Natural killer cell treated with Interleukin-12 subunit alpha and Interleukin-12 subunit beta and Interleukin-15 and Interleukin-18, amount 100 ng/mL, for 72 hours (primary cell): ENCODE results near the gene UXS1. TPM values are rescaled to one million over a fixed set of nuclear protein-coding genes. Genes with fewer than 3 reads are reported as not detected.

Source experiments
- ATAC-seq, 2 donors: fragments of 150-1000 bp; cut with Tn5 transposase in 1 of 2; sonication (Bioruptor Pico), chemical (Tn5 transposase) in 1 of 2; 2 replicates each; pipeline ENCODE4 v1.10.0; 2021
- DNase-seq: peaks from one replicate; pipeline ENCODE4 v3.0.0; 2022; ENCODE audit warnings: low spot score
- H3K27ac Mint-ChIP-seq, 2 donors: 1 replicate in 1 of 2; 2 replicates in 1 of 2; pipeline ENCODE4 v1.8.0; 2022; ENCODE audit warnings: mixed read lengths in 2 of 2, mild to moderate bottlenecking in 1 of 2, moderate library complexity in 1 of 2
- H3K27me3 Mint-ChIP-seq, 2 donors: 1 replicate in 1 of 2; 2 replicates in 1 of 2; pipeline ENCODE4 v1.8.0; 2022; ENCODE audit warnings: mixed read lengths in 2 of 2
- H3K36me3 Mint-ChIP-seq: one replicate; pipeline ENCODE4 v1.8.0; 2022; ENCODE audit warnings: mixed read lengths
- H3K4me1 Mint-ChIP-seq, 2 donors: 1 replicate in 1 of 2; 2 replicates in 1 of 2; pipeline ENCODE4 v1.8.0; 2022; ENCODE audit warnings: low read depth in 2 of 2, mixed read lengths in 2 of 2, mild to moderate bottlenecking in 1 of 2
- H3K4me3 Mint-ChIP-seq: one replicate; pipeline ENCODE4 v1.8.0; 2022; ENCODE audit warnings: mixed read lengths
- H3K9me3 Mint-ChIP-seq: 2 replicates; pipeline ENCODE4 v1.8.0; 2022; ENCODE audit warnings: mixed read lengths
- total RNA-seq, 2 donors: library from RNA; stranded (reverse); gene quantifications; one replicate each; pipeline ENCODE4 v1.2.3, GENCODE V29; 2022

The UXS1 gene
- total RNA-seq, 2 donors from 2014 or later = 104 to 116 TPM

DNA sequence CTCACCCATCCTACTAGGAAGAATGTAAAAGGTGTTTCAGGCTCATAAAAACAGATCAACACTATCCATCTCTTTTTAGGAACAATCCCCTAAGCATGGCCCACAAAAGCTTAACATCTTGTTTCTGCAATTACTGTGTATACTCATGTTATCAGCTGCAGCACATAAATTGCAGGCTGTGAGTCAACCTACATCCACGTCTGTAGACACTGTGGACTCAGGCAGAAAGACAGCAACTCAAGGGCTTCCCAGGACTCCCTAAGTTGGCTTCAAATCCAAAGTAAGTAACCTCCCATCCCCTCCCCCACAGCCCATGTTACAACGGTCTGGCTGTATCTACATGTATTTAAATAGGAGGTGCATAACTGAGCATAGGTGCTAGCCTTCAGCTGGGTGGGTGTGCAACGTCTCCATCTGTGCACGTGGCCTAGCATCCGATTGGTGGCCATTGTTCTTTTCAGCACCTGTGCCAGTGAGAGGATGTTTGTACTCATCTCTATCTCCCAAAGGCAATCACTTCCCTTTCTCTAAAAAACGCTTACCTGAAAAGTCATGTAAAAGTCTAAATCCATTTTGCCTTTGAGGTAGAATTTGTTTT lies 30.1 kb downstream of the UXS1 start:
- DNase-seq (no peak), ATAC-seq (no peak)
- H3K27ac Mint-ChIP-seq = peak overlapping the region; percentile 17 to 60
- peaks cover 36 to 43% of the 10 kb centered on the region in 2 donors for H3K4me1 Mint-ChIP-seq
- peaks cover 14% of the 10 kb centered on the region for H3K36me3 Mint-ChIP-seq
- H3K4me3 Mint-ChIP-seq = no peak overlapping the region
- H3K9me3 Mint-ChIP-seq = no peaks in the 10 kb centered on the region
- H3K27me3 Mint-ChIP-seq = no peaks in the 10 kb centered on the region

DNA sequence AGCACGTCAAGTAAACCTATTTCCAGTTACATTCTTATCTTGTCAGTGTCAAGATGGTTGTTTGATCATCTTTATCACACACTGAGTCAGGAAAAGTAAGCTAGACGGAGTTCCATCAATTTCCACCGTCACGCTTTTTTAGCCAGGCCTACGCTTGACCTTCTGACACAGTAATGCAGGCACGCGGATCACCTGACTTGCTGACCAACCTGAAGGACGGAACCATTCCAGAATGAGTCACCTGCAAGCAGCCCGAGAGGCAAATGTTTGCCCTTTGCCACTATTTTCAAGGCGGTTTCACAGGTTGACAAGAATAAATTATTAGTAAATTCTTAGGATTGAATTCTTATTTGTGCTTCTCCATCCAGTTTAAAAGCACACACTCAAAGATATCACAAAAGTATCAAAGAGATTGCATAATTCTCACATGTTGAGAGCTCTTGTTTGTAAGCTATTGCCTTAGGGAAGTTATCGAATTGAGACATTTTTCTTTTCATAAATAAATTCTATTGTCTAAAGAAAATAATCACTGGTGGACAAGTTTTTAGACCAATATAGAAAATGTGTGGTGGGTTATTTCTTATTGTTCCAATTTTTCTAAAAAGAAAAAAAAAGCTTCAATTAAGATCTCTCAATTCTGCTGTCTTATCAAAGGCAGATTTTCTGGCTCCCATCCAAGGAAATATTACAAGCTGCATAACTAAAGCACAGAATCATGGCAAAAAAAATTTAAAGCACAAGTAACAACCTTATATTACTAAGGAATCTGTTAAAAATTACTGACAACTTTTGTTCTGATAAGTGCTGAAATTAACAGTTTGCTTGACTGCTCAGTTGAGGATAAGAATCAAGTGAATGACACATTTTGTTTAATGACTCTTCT lies 31.9 kb downstream of the UXS1 start:
- peaks cover 31% of the 10 kb centered on the region for H3K36me3 Mint-ChIP-seq
- peak overlapping the region; percentile 94 to 95 for H3K27ac Mint-ChIP-seq
- H3K27me3 Mint-ChIP-seq = no peaks in the 10 kb centered on the region
- no peak for ATAC-seq
- no peak for DNase-seq
- peaks cover 51 to 61% of the 10 kb centered on the region in 2 donors for H3K4me1 Mint-ChIP-seq
- no peaks in the 10 kb centered on the region for H3K9me3 Mint-ChIP-seq
- peak overlapping the region; percentile 91 for H3K4me3 Mint-ChIP-seq

DNA sequence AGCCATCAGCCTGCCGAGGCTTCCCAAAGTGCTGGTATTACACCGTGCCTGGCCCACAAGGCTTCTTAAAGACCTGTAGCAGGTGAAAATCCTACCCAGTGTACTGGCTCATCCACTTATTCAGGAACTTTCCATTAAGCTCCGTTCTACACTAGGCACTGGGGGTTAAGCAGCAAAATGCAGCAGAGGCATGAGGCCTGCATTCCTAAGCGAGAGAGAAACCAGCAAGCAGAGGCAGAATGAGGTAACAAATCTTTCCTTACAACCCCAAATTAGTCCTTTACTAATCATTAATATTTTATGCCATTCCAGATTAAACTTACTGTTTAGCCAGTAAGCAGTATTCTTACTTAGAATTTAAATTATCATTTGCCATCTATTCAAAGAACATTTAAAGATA lies 32.8 kb downstream of the UXS1 start:
- DNase-seq (no peak), ATAC-seq (no peak)
- H3K27me3 Mint-ChIP-seq = no peaks in the 10 kb centered on the region
- peak overlapping the region; percentile 91 for H3K4me3 Mint-ChIP-seq
- H3K9me3 Mint-ChIP-seq = no peaks in the 10 kb centered on the region
- peak overlapping the region; percentile 94 to 95 for H3K27ac Mint-ChIP-seq
- peaks cover 36% of the 10 kb centered on the region for H3K36me3 Mint-ChIP-seq
- peaks cover 54 to 66% of the 10 kb centered on the region in 2 donors for H3K4me1 Mint-ChIP-seq

DNA sequence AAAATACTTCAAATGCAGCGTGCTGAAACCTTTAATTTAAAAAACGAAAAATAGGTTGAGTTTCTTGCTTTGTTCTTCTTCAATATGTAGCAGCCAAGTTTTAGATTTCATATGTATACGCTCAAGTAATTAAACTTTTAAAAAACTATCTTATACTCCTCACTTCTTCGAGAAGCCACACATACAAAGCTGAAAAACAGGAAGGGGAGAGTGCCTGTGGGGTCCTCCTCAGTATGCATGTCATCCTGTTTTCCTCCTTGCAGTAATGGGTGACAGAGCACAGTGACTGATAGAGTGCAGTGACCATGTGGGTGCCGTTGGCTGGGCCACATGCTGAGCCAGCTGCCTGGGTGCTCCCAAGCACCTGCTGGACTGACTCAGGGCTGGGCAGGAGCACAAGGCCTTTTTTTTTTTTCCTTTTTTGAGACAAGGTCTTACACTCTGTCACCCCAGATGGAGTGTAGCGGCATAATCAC lies 33.3 kb downstream of the UXS1 start:
- Mint-ChIP-seq H3K27ac (peak overlapping the region; percentile 94 to 95), H3K36me3 (peaks cover 41% of the 10 kb centered on the region), H3K4me1 (peaks cover 58 to 71% of the 10 kb centered on the region in 2 donors), H3K4me3 (peak overlapping the region; percentile 91), H3K27me3 (no peaks in the 10 kb centered on the region), H3K9me3 (no peaks in the 10 kb centered on the region)
- peak; percentile 81 to 87 for ATAC-seq
- no peak for DNase-seq

DNA sequence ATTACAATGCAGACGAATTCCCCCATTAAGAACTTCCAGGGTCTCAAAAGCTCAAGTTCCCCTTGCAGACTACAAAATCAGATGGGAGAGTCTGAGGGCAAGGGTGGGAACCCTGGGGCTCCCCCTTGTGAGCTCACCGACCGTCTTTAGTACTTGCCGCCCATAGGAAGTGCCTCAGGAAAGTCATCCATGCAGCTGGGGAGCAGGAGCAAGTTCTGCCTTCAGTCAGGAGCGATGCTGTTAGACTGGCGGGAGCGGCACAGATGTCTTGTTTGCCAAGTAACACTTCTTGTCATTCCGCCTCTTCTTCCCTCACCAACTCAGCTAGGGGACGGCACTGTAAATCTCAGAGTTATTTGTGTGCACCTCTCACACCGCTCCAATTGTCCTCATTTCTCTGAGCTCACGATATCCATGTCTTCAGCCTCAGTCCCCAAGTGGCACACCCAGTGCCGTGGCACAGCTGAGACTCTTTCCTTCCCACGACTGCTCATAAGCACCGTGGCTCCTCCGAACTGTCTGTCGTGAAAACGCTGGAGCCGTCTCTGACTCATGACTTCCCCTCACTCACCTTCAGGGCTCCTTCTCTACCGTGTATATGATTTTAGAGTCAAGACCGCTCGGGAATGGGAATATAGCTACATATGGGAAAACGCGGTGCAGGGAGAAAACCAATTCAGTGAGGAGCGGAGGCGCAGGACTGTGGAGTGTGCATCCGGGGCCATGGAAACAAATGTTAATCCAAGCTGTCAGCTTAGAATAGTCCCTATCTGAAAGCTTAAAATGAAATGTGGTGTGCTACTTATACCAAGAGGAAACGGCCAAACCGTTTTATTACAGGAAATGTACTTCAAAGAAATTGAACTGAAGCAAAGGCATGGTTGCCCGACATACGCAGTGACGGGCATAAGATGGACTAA lies 34.0 kb downstream of the UXS1 start:
- Mint-ChIP-seq H3K27ac (peak overlapping the region; percentile 94 to 95), H3K4me3 (peak overlapping the region; percentile 91), H3K27me3 (no peaks in the 10 kb centered on the region), H3K36me3 (peaks cover 48% of the 10 kb centered on the region), H3K4me1 (peaks cover 58 to 75% of the 10 kb centered on the region in 2 donors), H3K9me3 (no peaks in the 10 kb centered on the region)
- ATAC-seq (peak; percentile 83 to 84), DNase-seq (no peak)

DNA sequence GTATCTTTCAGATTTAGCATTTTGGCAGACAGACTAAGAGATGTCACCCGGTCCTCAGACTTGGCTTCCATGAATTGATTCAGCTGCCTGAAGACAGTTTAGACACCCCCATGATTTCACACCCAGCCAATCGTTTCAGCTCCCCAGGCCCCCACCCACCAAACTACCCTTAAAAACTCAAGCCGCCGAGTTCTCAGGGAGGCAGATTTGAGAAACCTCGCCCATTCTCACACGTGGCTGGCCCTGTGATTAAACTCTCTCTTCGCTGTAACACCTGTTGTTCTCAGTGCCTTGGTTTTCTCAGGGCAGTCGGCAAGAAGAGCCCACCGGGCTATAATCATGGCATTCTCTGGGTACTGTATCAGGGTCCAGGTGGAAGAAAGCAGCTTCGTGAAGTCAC lies 35.2 kb downstream of the UXS1 start:
- H3K4me1 Mint-ChIP-seq = peaks cover 48 to 66% of the 10 kb centered on the region in 2 donors
- peak in 1 of 2 donors; percentile 14 for ATAC-seq
- H3K4me3 Mint-ChIP-seq = peak overlapping the region; percentile 91

DNA sequence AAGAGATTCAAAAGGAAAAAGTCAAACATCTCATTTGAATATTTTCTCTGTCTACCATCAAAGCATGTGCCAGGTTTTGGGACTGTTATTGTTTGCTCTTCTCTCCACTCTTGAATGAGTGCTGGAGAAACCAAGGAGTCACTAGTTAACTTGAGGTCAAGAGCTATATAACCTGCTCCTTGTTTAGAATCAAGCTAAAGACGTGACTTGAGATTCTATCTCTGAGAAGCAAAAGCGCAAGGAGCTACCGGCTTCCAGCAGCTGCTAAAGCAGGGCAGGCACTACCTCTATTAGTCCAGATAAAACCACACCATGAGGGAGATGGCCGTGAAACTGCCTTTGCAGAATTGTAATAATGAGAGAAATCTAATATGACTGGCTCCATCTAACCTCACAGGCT lies 36.0 kb downstream of the UXS1 start:
- Mint-ChIP-seq H3K36me3 (peaks cover 58% of the 10 kb centered on the region), H3K27me3 (no peaks in the 10 kb centered on the region), H3K4me1 (peaks cover 52 to 67% of the 10 kb centered on the region in 2 donors), H3K9me3 (no peaks in the 10 kb centered on the region), H3K4me3 (peak overlapping the region; percentile 91), H3K27ac (peak overlapping the region; percentile 94 to 95)
- ATAC-seq (no peak), DNase-seq (no peak)

More for the DNA sequence above, 35.2 kb downstream of the UXS1 start:
- H3K36me3 Mint-ChIP-seq = peaks cover 53% of the 10 kb centered on the region
- peak overlapping the region; percentile 94 to 95 for H3K27ac Mint-ChIP-seq
- no peak for DNase-seq
- H3K9me3 Mint-ChIP-seq = no peaks in the 10 kb centered on the region
- no peaks in the 10 kb centered on the region for H3K27me3 Mint-ChIP-seq

DNA sequence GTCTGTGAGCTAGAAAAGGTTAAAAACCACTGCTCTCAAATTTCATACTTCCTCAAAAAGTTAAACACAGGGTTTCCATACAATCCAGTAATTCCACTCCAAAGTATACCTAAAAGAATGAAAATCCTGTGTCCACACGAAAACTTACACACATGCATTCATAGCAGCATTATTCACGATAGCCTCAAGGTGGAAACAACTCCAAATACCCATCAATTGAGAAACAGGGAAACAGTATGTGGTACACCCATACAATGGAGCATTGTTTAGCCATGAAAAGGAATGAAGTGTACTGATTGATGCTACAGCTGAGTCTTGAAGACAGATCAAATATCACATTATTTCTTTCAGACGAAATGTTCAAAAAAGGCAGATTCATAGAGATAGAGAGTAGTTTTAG lies 36.7 kb downstream of the UXS1 start:
- peaks cover 60% of the 10 kb centered on the region for H3K36me3 Mint-ChIP-seq
- H3K4me3 Mint-ChIP-seq = peak overlapping the region; percentile 57
- H3K27me3 Mint-ChIP-seq = no peaks in the 10 kb centered on the region
- peak overlapping the region; percentile 94 to 95 for H3K27ac Mint-ChIP-seq
- DNase-seq (no peak), ATAC-seq (no peak)
- H3K4me1 Mint-ChIP-seq = peaks cover 57 to 68% of the 10 kb centered on the region in 2 donors
- H3K9me3 Mint-ChIP-seq = no peaks in the 10 kb centered on the region

DNA sequence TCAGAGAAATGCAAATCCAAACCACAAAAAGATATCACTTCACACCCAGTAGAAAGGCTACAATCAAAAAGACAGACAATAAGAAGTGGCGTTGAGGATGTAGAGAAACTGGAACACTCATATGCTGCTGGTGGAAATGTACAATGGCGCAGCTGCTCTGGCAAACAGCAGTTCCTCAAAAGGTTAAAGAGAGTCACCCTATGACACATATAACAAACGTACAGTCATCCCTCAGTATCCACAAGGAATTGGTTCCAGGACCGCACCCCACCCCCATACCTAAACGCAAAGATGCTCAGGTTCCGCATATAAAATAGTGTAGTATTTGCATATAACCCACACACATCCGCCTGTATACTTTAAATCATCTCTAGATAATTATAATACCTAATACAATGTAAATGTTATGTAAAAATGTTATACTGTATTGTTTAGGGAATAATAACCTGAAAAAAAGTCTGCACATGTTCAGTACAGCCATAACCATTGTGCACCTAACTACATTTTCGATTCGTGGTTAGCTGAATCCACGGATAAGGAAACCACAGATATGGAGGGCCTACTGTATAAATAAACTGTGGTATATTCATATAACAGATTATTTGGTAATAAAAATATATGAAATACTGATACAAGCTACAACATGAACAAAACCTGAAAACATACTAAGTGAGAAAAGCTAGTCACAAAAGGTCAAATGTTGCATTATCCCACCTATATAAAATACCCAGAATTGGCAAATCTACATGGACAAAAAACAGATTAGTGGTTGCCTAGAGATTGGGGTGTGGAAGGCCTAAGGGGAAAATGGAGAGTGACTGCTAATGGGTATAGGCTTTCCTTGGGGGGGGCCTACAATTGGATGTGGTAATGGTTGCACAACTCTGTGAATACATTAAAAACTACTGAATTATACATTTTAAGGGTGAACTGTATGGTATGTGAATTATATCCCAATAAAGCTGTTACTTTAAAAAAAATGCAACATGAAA lies 37.5 kb downstream of the UXS1 start:
- no peak for ATAC-seq
- H3K4me1 Mint-ChIP-seq = peaks cover 55 to 64% of the 10 kb centered on the region in 2 donors
- H3K4me3 Mint-ChIP-seq = no peak overlapping the region
- DNase-seq = no peak
- H3K27ac Mint-ChIP-seq = peak overlapping the region in 1 of 2 donors; percentile 94
- no peaks in the 10 kb centered on the region for H3K27me3 Mint-ChIP-seq
- H3K9me3 Mint-ChIP-seq = no peaks in the 10 kb centered on the region
- H3K36me3 Mint-ChIP-seq = peaks cover 67% of the 10 kb centered on the region

DNA sequence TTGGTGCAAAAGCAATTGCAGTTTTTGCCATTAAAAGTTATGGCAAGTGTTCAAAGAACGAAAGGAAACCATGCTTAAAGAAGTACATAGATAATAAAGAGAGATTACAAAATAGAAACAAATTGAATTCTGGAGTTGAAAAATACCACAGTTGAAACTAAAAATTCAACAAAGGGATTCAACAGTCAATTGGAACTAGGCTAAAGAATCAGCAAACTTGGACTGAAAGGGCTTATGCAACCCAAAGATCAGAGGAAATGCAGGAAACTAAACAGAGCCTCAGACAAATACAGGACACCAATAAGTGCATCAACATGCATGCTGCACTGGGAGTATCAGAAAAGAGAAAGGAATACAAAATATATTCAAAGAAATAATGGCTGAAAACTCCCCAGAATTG lies 40.3 kb downstream of the UXS1 start:
- ATAC-seq = no peak

DNA sequence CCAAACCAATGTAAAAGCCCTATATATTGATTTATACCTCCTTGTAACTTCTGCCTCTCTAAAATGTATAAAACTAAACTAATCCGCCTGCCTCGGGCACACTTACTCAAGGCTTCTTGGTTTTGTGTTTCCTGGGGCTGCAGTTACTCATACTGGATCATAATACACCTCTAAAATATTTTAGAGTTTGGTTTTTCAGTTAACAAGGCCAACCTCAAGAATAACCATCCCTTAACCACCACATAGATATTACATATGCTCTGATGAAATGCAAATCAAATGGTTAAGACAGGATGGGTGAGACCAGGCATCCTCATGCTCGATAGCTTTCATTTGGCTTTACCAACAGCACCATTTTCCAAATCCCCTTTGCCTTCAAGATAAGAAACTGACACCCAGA lies 46.4 kb downstream of the UXS1 start:
- H3K4me3 Mint-ChIP-seq = peak overlapping the region; percentile 78
- H3K27ac Mint-ChIP-seq = peak overlapping the region; percentile 91 to 94
- H3K9me3 Mint-ChIP-seq = no peaks in the 10 kb centered on the region
- peaks cover 39% of the 10 kb centered on the region for H3K36me3 Mint-ChIP-seq
- ATAC-seq (peak; percentile 75 to 77), DNase-seq (no peak)
- H3K4me1 Mint-ChIP-seq = peaks cover 55 to 62% of the 10 kb centered on the region in 2 donors
- no peaks in the 10 kb centered on the region for H3K27me3 Mint-ChIP-seq

More for the DNA sequence above, 40.3 kb downstream of the UXS1 start:
- peaks cover 77% of the 10 kb centered on the region for H3K36me3 Mint-ChIP-seq
- H3K4me3 Mint-ChIP-seq = no peak overlapping the region
- no peaks in the 10 kb centered on the region for H3K9me3 Mint-ChIP-seq
- DNase-seq = no peak
- H3K27me3 Mint-ChIP-seq = no peaks in the 10 kb centered on the region
- H3K4me1 Mint-ChIP-seq = peaks cover 43 to 49% of the 10 kb centered on the region in 2 donors
- H3K27ac Mint-ChIP-seq = no peak overlapping the region

DNA sequence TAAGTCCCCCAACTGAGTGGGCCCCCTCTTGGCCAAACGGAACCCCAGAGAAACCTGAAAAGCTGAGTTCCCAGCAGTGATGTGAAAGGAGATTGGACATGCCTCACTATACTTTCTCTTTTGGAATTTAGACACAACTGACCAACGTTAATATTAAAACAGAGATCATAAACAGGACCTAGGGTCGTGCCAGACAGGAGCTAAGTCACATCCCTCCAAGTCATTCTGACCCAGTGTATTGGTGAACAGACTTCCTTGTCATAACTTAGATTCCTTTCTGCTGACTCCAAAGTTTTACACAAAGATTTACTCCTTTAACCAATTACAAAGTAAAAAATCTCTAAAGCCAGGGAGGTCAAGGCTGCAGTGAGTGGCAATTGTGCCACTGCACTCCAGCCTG lies 46.9 kb downstream of the UXS1 start:
- no peaks in the 10 kb centered on the region for H3K27me3 Mint-ChIP-seq
- H3K36me3 Mint-ChIP-seq = peaks cover 39% of the 10 kb centered on the region
- ATAC-seq = no peak
- peaks cover 59 to 65% of the 10 kb centered on the region in 2 donors for H3K4me1 Mint-ChIP-seq
- H3K9me3 Mint-ChIP-seq = no peaks in the 10 kb centered on the region
- no peak for DNase-seq
- H3K27ac Mint-ChIP-seq = peak overlapping the region; percentile 91 to 94
- H3K4me3 Mint-ChIP-seq = peak overlapping the region; percentile 78
